Urinary bladder (tissue), 4 donors: Measurements from ENCODE around the gene FAM180B. TPM values are rescaled to one million over a fixed set of nuclear protein-coding genes. Genes with fewer than 3 reads are reported as not detected.
"Not testable (repeated sequence)": the region's sequence is repeated elsewhere in the genome, so short reads cannot be mapped to it uniquely, and the experiment has no call there.

Source experiments
- DNase-seq: peaks from one replicate; pipeline ENCODE4 v3.0.0-alpha.2; 2015; ENCODE audit errors: extremely low spot score
- H3K27ac ChIP-seq: one replicate; pipeline ENCODE4 v1.5.1; 2013; ENCODE audit warnings: low read depth, mild to moderate bottlenecking, moderate library complexity
- H3K36me3 ChIP-seq: one replicate; pipeline ENCODE4 v1.6.1; 2013; ENCODE audit warnings: mild to moderate bottlenecking, moderate library complexity; ENCODE audit not compliant: insufficient read depth
- H3K4me1 ChIP-seq: one replicate; pipeline ENCODE4 v1.6.1; 2013; ENCODE audit warnings: mild to moderate bottlenecking, moderate library complexity; ENCODE audit not compliant: insufficient read depth
- H3K4me3 ChIP-seq: one replicate; pipeline ENCODE4 v1.5.1; 2013; ENCODE audit warnings: low read depth, low read length
- WGBS: extraction: QIAGEN DNeasy Blood & Tissue Kit; methylation state at CpG from one replicate; pipeline ENCODE4 v1.1.7; 2013; 5-methylcytosine and 5-hydroxymethylcytosine counted together
- polyA plus RNA-seq: library from polyadenylated mRNA; stranded (reverse); fragments of 200-250 nt; gene quantifications from one replicate; pipeline ENCODE4 v1.2.3, GENCODE V29; 2013
- total RNA-seq: library from RNA; depleted of rRNA; stranded (reverse); fragments of >200 nt; gene quantifications from one replicate; pipeline ENCODE4 v1.2.3, GENCODE V29; 2014
- donor health status: healthy with polysubstance abuse.
- donor health status: healthy.

FAM180B gene
- total and polyA plus RNA-seq, 2 donors = 0.10 to 0.32 TPM

DNA sequence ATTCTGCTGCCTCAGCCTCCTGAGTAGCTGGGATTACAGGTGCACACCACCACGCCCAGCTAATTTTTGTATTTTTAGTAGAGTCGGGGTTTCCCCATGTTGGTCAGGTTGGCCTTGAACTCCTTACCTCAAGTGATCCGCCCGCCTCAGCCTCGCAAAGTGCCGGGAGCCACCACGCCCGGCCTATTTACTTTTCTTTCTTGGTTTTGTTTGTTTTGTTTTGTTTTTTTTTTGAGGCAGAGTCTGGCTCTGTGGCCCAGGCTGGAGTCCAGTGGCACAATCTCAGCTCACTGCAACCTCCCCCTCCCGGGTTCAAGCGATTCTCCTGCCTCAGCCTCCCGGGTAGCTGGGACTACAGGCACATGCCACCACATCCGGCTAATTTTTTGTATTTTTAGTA is 29.5 kb upstream of the FAM180B start:
- not testable (repeated sequence) for H3K27ac ChIP-seq, H3K4me3 ChIP-seq, DNase-seq, H3K4me1 ChIP-seq, H3K36me3 ChIP-seq
- 95% methylated on average over 12 of the region's 12 CpGs for WGBS

DNA sequence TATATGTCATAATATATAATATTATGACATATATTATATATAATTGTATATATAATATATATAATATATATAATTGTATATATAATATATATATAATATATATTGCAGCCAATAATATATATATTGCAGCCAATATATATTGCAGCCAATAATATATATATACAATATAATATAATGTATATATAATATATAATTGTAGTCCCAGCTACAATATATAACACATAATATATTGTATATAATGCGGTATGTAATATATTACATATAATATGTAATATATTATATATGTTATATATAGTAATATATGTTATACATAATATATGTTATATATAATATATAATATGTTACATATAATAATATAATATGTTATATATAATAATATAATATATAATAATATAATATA is 27.8 kb upstream of the FAM180B start:
- Histone ChIP-seq H3K4me3 (no peak overlapping the region), H3K36me3 (no peaks in the 10 kb centered on the region), H3K27ac (no peak overlapping the region), H3K4me1 (no peaks in the 10 kb centered on the region)
- WGBS = over 99% methylated on average over 1 of the region's 1 CpG
- DNase-seq = no peak

DNA sequence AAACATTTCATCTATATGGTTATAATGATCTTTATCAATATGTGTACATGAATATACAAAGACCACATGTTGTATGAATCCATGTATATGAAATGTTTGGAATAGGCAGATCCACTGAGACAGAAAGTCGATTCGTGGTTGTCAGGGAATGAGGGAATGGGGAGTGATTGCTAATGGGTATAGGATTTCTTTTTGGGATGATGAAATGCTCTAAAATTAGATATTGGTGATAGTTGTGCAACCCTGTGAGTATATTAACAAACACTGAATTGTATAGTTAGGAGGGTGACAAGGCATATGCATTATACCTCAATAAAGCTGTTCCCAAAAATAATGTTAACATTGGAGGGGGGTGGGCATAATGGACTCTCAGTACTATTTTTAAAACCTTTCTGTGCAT is 26.1 kb upstream of the FAM180B start:
- H3K4me1 ChIP-seq = peaks cover 4% of the 10 kb centered on the region
- 83% methylated on average over 2 of the region's 2 CpGs for WGBS
- H3K36me3 ChIP-seq = no peaks in the 10 kb centered on the region
- DNase-seq = no peak
- H3K4me3 ChIP-seq = no peak overlapping the region
- no peak overlapping the region for H3K27ac ChIP-seq

DNA sequence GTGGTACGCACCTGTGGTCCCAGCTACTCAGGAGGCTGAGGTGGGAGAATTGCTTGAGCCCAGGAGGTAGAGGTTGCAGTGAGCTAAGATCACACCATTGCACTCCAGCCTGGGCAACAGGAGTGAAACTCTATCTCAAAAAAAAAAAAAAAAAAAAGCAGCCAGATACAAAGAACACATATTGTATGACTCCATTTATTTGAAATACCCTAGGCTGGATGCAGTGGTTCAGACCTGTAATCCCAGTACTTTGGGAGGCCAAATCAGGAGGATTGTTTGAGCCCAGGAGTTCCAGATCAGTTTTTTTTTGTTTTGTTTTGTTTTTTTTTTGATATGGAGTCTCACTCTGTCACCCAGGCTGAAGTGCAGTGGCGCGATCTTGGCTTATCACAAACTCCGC is 24.1 kb upstream of the FAM180B start:
- 94% methylated on average over 4 of the region's 4 CpGs for WGBS
- H3K27ac ChIP-seq = not testable (repeated sequence)

DNA sequence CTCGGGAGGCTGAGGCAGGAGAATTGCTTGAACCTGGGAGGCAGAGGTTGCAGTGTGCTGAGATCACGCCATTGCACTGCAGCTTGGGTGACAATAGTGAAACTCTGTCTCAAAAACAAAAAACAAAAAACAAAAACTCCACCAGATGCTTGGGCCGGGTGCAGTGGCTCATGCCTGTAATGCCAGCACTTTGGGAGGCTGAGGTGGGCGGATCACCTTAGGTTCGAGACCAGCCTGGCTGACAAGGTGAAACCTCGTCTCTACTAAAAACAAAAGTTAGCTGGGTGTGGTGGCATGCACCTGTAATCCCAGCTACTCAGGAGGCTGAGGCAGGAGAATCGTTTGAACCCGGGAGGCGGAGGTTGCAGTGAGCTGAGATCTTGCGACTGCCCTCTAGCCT is 22.1 kb upstream of the FAM180B start:
- H3K27ac ChIP-seq, H3K4me3 ChIP-seq, H3K36me3 ChIP-seq, H3K4me1 ChIP-seq, DNase-seq: not testable (repeated sequence)
- WGBS = 95% methylated on average over 10 of the region's 10 CpGs

More for the DNA sequence above, 24.1 kb upstream of the FAM180B start:
- H3K4me1 ChIP-seq, H3K4me3 ChIP-seq, H3K36me3 ChIP-seq, DNase-seq: not testable (repeated sequence)

DNA sequence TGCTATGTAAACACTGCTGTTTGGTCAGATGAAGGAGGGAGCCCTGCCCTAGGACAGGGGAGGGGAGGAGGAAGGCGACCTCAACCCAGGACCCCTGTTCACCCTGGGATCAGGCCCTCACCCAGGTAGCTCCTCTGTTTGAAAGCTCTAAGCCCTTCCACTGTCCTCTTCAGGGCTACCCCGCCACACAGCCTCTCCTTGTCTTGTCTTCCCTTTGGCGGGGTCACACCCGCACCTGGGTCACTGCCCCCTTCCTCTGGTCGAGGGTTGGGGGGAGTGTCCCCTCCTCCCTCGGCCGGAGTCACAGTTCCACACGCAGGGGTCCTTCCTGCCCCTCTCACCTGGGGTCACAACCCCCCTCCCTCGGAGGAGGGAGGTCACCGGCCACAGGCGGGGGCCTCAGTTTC is 21.5 kb upstream of the FAM180B start:
- 14% methylated on average over 11 of the region's 11 CpGs for WGBS

DNA sequence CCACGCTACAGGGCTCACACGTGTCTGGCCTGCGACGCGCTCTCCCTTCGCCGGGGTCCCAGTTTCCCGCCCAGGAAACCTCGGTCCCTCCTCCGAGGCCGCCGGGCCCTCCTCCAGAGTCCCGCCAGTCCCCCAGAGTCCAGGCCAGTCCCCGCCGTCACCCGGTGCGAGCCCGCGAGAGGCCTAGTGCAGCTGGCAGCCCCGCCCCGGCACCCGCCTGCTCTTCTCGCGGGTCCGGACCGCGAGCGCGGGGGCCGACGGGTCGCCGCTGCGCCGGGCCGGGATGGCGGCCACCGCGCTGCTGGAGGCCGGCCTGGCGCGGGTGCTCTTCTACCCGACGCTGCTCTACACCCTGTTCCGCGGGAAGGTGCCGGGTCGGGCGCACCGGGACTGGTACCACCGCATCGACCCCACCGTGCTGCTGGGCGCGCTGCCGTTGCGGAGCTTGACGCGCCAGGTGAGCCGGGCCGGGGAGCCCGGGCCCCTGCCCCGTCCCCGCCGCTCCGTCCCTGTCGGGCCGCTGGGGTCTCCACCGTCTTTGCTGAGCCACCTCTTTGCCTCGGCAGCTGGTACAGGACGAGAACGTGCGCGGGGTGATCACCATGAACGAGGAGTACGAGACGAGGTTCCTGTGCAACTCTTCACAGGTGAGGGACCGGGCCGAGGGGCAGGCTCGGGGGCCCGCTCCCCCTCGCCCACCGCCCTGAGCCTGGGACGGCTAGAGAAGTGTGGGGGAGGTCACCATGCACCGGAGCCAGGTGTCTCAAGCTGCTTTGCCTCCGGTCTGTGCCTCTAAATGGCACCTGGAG is 20.9 kb upstream of the FAM180B start, which contains the start of gene PTPMT1:
PTPMT1 (plus strand) TSS at position 260 of the 809 bp plus-strand sequence; CDS start at position 284, 24 bp downstream.
- H3K36me3 ChIP-seq = peaks cover under 1% of the 10 kb centered on the region
- H3K4me1 ChIP-seq = peaks cover 4% of the 10 kb centered on the region
- H3K27ac ChIP-seq = peak within 1 kb of the TSS; percentile 41
- peak within 1 kb of the TSS; percentile 94 for H3K4me3 ChIP-seq
- DNase-seq = no peak
- under 1% methylated on average over 86 of the region's 86 CpGs for WGBS

More for the DNA sequence above, 21.5 kb upstream of the FAM180B start:
- peak overlapping the region; percentile 94 for H3K4me3 ChIP-seq
- H3K36me3 ChIP-seq = no peaks in the 10 kb centered on the region
- no peak overlapping the region for H3K27ac ChIP-seq
- H3K4me1 ChIP-seq = peaks cover 4% of the 10 kb centered on the region
- DNase-seq = no peak

DNA sequence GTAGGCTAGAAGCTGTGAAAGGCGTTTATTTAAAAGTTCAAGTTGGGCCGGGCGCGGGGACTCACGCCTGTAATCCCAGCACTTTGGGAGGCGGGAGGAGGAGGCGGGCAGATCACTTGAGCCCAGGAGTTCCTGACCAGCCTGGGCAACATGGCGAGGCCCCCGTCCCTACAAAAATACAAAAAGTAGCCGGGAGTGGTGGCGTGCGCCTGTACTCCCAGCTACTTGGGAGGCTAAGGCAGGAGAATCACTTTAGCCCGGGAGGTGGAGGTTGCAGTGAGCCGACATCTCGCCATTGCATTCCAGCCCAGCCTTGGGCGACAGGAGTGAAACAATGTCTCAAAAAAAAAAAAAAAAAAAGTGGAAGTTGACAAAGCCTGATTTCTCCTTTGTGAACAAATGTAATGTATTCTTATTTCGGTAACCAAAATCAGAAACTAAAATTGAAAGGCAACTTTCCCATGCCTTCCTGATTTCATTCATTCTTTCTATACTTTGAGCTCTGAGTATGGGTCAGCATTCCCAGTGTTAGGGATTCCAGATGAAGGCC is 20.3 kb upstream of the FAM180B start:
- no peak overlapping the region for H3K27ac ChIP-seq
- DNase-seq = no peak
- peak overlapping the region; percentile 94 for H3K4me3 ChIP-seq
- H3K4me1 ChIP-seq = peaks cover 4% of the 10 kb centered on the region
- H3K36me3 ChIP-seq = peaks cover 2% of the 10 kb centered on the region
- WGBS = 42% methylated on average over 17 of the region's 17 CpGs

DNA sequence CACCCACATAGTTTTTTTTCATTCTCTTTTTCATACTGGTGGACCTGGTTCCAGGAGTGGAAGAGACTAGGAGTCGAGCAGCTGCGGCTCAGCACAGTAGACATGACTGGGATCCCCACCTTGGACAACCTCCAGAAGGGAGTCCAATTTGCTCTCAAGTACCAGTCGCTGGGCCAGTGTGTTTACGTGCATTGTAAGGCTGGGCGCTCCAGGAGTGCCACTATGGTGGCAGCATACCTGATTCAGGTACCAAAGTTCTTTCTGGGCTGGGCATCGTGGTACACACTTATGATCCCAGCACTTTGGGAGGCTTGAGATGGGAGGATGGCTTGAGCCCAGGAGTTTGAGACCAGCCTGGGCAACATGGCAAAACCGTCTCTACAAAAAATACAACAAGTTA is 16.8 kb upstream of the FAM180B start:
- no peak overlapping the region for H3K27ac ChIP-seq
- H3K4me3 ChIP-seq = no peak overlapping the region
- DNase-seq = no peak
- H3K36me3 ChIP-seq = peaks cover 5% of the 10 kb centered on the region
- H3K4me1 ChIP-seq = peaks cover 4% of the 10 kb centered on the region
- 98% methylated on average over 7 of the region's 7 CpGs for WGBS

DNA sequence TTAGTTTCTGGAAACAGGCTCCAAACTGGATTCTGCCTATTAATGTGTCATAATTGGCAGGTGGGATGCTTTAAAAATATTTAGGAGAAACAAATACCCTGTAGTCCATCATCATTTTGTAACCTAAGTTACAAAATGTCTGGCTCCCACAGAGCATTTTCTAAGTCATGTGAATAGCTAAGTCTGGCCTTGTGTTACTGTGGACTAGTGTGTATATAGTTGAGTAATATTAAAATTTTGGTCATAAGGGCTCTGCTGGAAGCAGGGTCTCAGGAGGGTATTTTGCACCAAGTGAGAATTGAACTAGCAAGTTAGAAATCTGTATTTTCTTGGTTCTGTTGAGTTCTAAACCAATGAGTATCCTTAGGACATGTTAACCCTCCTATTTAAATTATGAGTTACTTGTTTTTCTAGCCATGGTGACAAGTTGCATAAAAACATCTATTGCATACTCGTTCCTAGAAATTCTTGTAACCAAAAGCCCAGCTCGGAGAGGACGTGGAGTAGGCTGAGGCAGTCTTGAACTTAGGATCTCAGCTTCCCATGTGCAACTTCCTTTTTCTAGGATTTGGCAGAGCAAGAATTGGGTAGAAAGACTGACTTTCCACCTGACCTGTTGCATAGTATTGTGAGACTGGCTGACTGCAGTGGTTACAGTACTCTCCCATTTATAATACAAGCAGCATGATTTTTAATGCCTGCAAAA is 15.7 kb upstream of the FAM180B start:
- Histone ChIP-seq H3K4me1 (no peaks in the 10 kb centered on the region), H3K27ac (no peak overlapping the region), H3K36me3 (peaks cover 5% of the 10 kb centered on the region), H3K4me3 (no peak overlapping the region)
- WGBS = 84% methylated on average over 3 of the region's 3 CpGs
- DNase-seq = no peak

DNA sequence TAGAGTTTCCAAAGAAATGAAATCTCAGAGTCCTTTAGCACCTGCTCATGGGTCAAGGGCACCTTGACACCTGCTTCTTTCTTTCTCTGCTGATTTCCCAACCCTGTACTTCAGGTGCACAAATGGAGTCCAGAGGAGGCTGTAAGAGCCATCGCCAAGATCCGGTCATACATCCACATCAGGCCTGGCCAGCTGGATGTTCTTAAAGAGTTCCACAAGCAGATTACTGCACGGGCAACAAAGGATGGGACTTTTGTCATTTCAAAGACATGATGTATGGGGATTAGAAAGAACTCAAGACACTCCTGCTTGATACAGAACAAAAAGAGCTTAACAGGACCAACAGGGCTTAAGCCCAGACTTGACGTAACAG is 15.1 kb upstream of the FAM180B start:
- Histone ChIP-seq H3K4me3 (no peak overlapping the region), H3K27ac (no peak overlapping the region), H3K36me3 (peaks cover 5% of the 10 kb centered on the region), H3K4me1 (no peaks in the 10 kb centered on the region)
- 80% methylated on average over 4 of the region's 4 CpGs for WGBS
- DNase-seq = no peak

DNA sequence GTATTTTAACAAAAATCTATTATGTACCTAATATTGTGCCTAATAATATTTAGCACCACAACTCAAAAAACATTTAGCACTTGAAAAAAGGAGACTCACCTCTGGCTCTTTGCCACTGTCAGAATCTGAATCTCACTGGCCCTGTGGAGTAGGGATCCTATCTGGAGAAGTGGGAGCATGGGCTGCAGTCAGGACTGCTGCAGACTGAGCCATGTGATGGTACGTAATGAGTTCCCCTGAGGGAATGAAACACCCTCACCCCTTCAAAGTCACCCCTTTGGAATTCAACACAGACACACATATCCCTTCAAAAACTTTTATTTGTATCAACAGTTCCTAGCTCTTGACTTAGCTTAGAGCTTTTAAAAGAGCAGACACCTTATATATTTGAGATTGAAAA is 14.6 kb upstream of the FAM180B start:
- 75% methylated on average over 1 of the region's 1 CpG for WGBS
- H3K4me3 ChIP-seq = no peak overlapping the region
- peaks cover 5% of the 10 kb centered on the region for H3K36me3 ChIP-seq
- no peaks in the 10 kb centered on the region for H3K4me1 ChIP-seq
- no peak for DNase-seq
- H3K27ac ChIP-seq = no peak overlapping the region

DNA sequence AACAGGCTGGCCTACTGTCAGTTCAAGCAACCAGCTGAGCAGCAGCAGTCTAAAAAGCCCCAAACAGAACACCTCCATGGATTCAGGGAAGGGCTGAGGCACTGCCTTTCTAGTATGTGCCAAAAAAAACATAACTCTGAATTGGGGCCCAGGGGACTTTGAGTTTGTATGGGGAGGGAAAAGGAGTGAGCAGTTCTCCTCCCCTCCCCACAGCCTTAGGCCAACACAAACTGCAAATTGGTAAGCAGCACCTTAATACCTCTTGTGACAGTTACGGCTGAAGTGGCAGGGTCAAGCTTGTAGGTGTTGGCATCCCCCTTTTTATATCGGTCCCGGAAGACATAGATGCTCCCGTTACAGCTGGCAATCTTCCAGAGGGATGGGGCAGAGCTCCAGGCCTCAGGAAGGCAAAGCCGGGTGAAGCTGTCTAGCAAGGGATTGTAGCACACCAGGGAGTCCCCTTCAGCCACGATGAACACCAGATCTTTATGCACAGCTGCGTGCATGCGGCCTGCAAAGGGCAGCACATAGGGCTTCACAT is 13.7 kb upstream of the FAM180B start:
- Histone ChIP-seq H3K36me3 (peaks cover 5% of the 10 kb centered on the region), H3K27ac (no peak overlapping the region), H3K4me3 (no peak overlapping the region), H3K4me1 (no peaks in the 10 kb centered on the region)
- DNase-seq = no peak
- WGBS = 47% methylated on average over 8 of the region's 8 CpGs
